Activated CD8-positive, alpha-beta memory T cell treated with anti-CD3 and anti-CD28 coated beads for 1 hour (primary cell): ENCODE data around the gene TENM4.

Experiments
- DNase-seq, 2 donors: peaks; one replicate each; pipeline ENCODE4 v3.0.0-alpha.2; 2020; ENCODE audit warnings: low read depth in 1 of 2; ENCODE audit errors: extremely low read depth in 1 of 2

The TENM4 gene

DNA sequence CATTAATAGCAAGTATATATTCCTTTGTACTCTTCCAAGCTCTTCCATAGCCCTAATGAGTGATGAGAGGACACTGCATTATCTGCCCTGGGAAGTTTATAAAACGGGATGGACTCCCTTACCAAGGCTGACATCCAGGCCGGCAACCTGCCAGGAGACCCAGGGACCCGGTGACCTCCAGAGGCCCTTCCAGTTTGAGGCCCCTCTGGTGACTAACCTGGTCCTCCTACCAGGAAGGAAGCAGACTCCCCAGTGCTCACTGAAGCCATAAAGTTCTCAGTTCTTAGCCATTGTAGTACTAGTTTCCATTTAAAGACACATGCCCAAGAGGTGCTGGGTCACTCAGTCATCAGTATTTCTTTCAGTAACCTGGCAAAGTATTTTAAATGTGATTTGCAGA, 345.4 kb downstream of the TENM4 start:
- no peak for DNase-seq

GRCh38 chr11:79094616-79095015, 346.2 kb downstream of the TENM4 start:
- DNase-seq: no peak

- no peak for DNase-seq
Observed at GRCh38 chr11:79092791-79093353, 348.0 kb downstream of the TENM4 start.

DNA sequence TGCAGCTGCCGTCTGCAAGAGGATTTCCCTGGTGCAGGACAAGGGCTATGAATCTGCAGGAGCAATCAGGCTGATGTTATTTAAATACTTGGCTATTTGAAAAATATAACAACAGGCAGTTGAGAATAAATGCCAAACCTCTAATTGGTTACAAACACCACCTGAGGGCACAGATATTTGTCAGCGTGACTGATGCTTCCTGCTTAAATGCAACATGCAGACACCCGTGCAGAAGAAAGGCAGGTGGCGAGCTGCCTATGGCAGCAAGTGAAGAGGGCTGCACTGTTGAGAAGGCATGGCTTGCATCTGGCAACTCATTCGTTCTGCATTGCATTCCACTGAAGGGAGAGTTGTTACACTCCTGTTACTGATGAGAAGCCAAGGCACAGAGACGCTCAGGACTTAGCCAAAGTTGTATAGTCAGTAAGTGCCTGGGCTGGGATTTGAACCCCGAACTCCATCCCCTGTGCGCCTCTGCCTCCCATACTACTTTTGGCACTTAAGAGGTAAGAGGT, 350.6 kb downstream of the TENM4 start:
- DNase-seq: no peak

GRCh38 chr11:79089601-79090000, 351.2 kb downstream of the TENM4 start:
- DNase-seq: no peak

- no peak for DNase-seq
Observed at GRCh38 chr11:79088967-79089366, 351.9 kb downstream of the TENM4 start.

DNA sequence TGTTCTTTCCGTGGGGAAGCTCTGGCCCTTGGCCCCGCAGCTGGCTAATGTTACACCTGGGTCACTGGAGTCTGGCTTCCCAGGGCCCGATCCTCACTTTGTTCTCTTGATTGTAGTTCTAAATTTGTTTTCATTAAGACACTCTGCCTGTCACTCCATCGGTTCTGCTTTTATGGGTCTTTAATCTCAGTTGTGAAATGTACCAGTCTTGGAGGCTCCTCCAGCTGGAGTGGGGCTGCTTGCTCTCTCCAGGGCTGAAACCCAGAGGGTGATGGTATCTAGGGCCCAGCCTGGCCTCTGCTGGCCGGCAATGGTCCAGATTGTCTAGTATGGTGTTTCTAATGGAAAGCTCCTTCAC, 352.9 kb downstream of the TENM4 start:
- no peak for DNase-seq

DNA sequence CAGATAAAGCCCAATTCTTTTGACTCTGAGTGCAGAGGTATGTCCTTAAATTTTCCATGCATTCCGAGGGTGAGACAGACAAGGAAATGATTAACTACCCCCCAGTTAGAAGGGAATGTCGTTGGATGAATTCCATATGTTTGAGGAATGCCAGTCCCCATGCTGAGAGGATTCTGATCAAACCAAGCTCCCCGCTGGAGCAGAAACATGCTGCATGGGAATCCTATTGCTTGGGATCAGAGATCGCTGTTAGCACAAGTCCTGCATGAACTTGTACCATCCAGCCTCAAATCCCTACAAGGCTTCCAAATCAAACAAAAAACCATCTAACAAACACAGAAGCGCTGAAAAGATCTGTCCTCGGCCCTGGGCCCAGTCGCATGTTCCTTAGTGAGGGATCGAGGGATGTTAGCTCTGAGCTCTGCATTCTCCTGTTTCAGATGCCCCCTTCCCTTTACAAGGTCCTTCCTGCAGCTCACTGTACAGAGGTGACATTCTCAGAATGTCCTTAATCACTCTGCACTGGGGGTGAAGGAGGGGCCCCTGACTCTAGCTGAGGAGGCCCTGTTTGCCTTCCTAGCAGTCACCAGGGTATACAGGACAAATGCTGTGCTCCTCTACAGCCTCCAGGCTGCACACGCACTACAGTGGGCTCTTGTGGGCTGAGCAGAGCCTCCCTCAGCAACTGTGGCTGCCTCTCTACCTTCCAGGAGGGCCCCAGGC, 353.4 kb downstream of the TENM4 start:
- DNase-seq: no peak

DNA sequence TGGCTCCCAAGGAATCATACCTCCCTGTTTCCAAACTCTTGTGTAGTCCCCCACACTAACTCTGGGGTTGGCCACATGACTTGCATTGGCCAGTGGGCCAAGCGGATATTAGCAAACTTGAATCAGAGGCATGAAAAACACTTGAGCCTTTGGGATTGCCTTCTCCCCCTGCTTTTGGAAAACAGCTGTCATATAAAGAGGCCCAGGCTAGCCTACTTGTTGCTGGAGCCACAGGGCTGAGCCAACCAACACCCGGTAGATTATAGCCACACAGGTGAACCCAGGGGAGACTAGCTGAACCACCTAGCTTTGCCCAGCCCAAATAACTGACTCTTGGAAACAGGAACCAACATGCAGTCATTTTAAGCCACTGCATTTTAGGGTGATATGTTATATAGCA, 354.8 kb downstream of the TENM4 start:
- no peak for DNase-seq

DNA sequence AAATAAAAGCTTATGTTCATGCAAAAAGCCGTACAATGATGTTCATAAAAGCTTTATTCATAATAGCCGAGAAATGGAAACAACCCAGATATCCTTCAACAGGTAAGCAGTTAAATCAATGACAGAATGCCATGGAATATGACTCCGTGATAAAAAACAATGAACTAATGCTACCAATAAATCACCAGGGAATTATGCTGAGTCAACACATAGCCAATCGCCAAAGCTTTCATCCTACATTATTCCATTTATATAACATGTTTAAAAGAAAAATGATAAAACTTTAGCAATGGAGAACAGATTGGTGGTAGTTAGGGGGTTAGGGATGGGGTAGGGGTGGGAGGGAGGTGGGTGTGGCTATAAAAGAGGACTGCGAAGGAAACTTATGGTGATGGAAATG, 356.4 kb downstream of the TENM4 start:
- no peak for DNase-seq

- DNase-seq: no peak
Observed at GRCh38 chr11:79083352-79083751, 357.5 kb downstream of the TENM4 start.

GRCh38 chr11:79082907-79083306, 357.9 kb downstream of the TENM4 start:
- DNase-seq: no peak

DNA sequence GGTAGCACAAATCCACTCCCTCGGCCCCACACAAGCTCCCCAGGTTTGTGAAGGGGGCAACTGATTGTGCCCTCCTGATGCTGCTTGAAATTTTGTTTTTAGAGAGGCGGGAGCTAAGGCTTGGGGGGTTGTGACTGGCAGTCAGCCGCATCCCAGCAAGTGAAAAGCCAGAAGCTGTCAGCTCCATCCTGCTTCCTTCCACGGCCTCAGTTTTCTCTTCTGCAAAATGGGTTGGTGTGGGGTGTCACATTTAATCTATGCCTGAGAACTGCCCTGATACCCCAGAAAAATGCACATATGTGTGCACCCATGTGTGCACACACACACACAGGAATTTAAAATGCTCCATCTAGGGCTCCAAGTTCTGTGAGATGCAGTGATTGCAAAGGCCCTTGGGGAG, 358.6 kb downstream of the TENM4 start:
- DNase-seq: no peak

DNA sequence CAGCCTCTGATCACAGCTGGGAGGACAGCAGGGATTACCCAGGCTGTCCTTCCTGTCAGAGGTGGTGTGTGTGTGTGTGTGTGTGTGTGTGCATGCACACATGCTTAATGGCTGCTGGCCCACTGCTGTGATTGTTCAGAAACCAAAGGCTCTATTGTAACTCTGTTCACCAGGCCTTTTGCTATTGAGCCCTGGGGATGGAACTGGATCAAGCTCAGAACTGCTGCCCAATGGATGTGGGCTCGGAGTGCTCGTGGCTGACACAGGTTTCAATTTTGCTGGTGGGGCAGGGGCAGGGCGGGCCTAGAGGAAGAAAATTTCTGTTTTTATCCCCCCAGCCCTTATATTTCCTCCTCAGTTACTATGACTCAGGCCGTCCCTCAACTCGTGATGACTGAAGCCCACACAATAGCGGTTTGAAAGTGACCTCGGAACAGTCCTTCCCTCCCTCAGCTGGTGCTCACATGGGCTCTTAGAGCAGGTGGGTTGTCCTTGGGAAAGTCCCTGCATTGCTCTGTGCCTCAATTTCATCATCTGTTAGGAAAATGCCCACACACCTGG, 359.3 kb downstream of the TENM4 start:
- no peak for DNase-seq

GRCh38 chr11:79080551-79080950, 360.3 kb downstream of the TENM4 start:
- no peak for DNase-seq

DNA sequence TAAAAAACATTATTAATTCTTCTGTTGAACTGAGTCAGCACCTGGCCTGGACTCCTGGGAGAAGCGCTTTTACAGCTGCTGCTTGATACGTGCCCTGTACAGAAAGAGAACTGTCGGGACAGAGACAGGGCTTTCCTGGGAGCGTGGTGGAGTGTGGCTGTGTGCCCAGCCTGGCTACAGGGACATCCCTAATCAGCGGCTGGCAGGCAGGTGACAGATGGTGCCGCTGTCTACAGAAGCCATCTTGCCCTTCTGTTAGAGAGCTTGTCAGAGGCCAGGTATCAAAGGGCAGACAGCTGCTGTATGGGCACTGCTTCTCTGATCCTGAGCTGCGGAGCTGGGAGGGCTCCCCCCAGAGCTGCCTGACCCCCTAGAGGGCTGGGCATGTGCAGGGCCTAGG, 361.8 kb downstream of the TENM4 start:
- DNase-seq: no peak

DNA sequence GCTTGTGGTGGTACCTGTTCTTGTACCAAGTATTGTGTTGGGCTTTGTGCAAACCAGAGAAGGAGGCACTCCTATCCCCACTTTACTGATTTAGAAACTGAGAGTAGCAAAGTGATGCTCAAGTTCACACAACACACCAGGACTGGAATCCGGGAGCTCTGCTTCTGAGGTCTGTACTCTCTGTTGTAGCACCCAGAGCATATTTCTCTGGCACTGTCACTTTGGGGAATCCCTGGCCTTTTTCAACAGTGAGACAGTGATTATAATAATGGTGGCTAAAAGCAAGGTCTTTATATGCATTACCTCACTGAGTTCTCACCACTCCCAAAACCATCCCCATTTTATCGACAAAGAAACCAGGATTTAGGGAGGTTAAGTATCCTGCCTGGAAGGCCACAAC, 362.4 kb downstream of the TENM4 start:
- DNase-seq: no peak

DNA sequence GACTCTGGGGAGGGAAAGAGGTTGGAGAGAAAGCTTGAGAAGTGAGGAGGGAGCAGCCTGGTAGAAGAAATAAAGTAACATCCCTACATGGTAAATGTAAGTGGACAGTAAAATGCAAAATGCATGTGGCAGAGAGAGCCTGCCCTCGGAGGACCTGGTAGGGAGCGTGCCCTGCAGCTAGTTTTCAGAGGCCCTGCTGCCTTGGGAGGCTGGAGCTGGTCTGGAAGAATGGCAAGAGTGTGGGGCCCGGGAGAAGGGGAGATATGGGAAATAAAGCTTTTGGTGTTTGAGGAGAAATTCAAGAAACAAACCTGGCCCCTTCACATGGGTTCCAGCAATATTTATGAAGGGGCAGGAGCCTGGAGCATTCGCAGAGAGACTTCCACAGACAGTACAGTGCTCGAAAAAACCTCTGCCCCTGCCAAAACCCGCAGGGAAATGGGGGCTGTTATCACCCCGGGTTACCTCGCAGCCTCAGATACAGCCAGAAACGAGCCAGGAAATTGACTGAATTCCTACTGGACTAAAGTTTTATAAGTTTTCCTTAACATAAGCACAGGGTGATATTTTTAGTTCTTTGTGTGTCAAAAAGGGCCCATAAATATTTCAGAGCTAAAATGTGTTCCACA, 363.0 kb downstream of the TENM4 start:
- DNase-seq: no peak

- DNase-seq: no peak
Observed at GRCh38 chr11:79076526-79077115, 364.2 kb downstream of the TENM4 start.

- no peak for DNase-seq
Observed at GRCh38 chr11:79074547-79074946, 366.3 kb downstream of the TENM4 start.

DNA sequence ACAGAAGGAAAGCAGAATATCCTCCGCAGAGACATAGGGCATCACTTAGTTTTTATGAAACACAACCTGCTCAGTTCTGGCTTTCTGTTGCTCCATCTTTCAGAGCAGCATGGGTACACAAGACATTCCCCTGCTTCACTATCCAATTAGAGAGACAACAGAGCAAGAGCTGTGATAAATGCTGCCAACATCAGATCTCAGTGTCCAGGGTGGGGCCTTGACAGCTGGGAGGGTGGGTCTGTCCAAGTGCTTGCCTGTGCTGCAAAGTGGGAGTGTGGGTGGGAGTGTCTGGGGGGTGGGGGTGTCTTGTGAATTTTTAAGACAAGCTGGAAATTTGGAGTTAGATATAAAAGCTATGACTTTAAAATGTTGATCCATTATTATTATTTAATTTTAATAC, 369.6 kb downstream of the TENM4 start:
- DNase-seq: no peak

DNA sequence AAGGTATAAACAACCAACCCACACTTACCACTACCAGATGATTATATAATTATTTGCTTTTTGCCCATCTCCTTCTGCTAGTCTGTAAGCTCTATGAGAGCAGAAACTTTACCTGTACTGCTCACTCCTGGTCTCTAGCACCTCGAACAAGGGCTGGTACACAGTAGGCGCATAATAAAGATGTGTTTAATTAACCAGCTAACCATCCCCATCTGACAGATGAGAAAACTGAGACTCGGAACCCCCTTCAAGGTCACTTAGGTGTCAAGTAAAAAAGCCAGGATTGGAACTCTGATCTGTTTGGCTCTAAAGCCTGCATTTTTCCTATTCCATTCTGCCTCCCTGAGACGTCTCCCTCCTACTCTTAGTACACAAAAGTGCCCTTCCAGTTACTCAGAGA, 370.3 kb downstream of the TENM4 start:
- no peak for DNase-seq
